ENCODE data around the gene KYNU. TPM values are rescaled to one million over a fixed set of nuclear protein-coding genes. Genes with fewer than 3 reads are reported as not detected.

KYNU gene
- total RNA-seq, 1 experiment from 2014 or later, result 55.7 TPM

DNA sequence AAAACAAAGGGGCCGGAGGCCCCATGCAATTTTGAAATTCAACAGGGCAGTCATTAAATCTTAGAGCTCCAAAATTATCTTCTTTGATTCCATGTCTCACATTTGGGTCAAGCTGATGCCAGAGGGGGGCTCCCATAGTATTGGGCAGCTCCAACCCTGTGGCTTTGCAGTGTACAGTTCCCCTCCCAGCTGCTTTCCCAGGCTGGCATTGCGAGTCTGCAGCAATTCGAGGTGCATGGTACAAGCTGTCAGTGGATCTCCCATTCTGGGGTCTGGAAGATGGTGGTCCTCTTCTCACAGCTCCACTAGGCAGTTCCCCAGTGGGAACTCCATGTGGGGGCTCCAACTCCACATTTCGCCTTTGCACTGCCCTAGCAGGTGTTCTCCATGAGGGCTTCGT is 179.1 kb downstream of the KYNU start:
- DNase-seq, result no peak
- TF ChIP-seq, protein P1, sequence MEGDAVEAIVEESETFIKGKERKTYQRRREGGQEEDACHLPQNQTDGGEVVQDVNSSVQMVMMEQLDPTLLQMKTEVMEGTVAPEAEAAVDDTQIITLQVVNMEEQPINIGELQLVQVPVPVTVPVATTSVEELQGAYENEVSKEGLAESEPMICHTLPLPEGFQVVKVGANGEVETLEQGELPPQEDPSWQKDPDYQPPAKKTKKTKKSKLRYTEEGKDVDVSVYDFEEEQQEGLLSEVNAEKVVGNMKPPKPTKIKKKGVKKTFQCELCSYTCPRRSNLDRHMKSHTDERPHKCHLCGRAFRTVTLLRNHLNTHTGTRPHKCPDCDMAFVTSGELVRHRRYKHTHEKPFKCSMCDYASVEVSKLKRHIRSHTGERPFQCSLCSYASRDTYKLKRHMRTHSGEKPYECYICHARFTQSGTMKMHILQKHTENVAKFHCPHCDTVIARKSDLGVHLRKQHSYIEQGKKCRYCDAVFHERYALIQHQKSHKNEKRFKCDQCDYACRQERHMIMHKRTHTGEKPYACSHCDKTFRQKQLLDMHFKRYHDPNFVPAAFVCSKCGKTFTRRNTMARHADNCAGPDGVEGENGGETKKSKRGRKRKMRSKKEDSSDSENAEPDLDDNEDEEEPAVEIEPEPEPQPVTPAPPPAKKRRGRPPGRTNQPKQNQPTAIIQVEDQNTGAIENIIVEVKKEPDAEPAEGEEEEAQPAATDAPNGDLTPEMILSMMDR (conservative IDR thresholded peaks at IDR 0.05), result no peak
- TF ChIP-seq EZH2 (IDR thresholded peaks at IDR 0.05; ENCODE audit: low read depth), result no peak
- H3K27me3 ChIP-seq (ENCODE audit: insufficient read depth, low read depth), result no peaks in the 10 kb centered on the region
- no peaks in the 10 kb centered on the region for H3K9me2 ChIP-seq (ENCODE audit: insufficient read depth)
- no peaks in the 10 kb centered on the region for H3F3A ChIP-seq (ENCODE audit: insufficient read depth, low read depth)
- H3K36me3 ChIP-seq (ENCODE audit: low read depth), result no peaks in the 10 kb centered on the region
- BruUV-seq (replicated peaks), result no TSS peak
- H4K20me1 ChIP-seq (ENCODE audit: insufficient read depth), result no peaks in the 10 kb centered on the region
- H3K79me2 ChIP-seq (ENCODE audit: low read depth), result no peaks in the 10 kb centered on the region
- ChIA-PET CTCF (no interaction called here), POLR2A (ENCODE audit: unreplicated experiment) (no interaction called here)
- H2AFZ ChIP-seq, result no peak overlapping the region
- intact Hi-C loops (cut with micrococcal nuclease; ENCODE audit: unreplicated experiment), result no loop called here
- H3K27ac ChIP-seq, result no peak overlapping the region
- H3K4me1 ChIP-seq (replicated peaks; ENCODE audit: insufficient read depth), result no peaks in the 10 kb centered on the region
- 0 out of 2 replicates have a peak, but pooled peaks cover 6% of the 10 kb centered on the region for H3K9me3 ChIP-seq (ENCODE audit: insufficient read depth, low read depth)
- no peak overlapping the region for H3K4me2 ChIP-seq
- H3K4me3 ChIP-seq, result no peak overlapping the region

DNA sequence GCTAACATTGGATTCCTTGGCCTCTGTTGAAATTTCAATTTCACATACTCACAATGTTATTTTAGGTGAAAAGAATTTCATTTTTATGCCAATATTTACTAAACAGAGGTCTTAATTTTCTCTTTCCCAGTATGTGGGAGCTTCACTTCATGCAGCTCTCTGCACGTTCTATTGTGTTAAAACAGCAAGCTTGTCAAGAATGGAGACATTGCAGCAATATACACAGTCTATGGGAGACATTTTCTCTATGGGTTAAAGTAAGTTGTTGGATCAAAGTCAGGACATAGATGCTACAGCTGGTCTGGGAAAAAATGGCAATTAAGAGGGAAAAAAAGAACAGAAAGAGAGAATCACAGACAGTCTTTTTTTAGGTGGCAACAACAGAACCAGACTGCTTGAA is 181.4 kb downstream of the KYNU start:
- Histone ChIP-seq H3F3A (ENCODE audit: insufficient read depth, low read depth) (no peaks in the 10 kb centered on the region), H4K20me1 (ENCODE audit: insufficient read depth) (no peaks in the 10 kb centered on the region), H3K36me3 (ENCODE audit: low read depth) (no peaks in the 10 kb centered on the region), H3K27ac (no peak overlapping the region), H3K27me3 (ENCODE audit: insufficient read depth, low read depth) (no peaks in the 10 kb centered on the region), H3K9me2 (ENCODE audit: insufficient read depth) (no peaks in the 10 kb centered on the region), H2AFZ (no peak overlapping the region), H3K4me1 (replicated peaks; ENCODE audit: insufficient read depth) (no peaks in the 10 kb centered on the region), H3K4me3 (no peak overlapping the region), H3K9me3 (ENCODE audit: insufficient read depth, low read depth) (0 out of 2 replicates have a peak, but pooled peaks cover 6% of the 10 kb centered on the region), H3K4me2 (no peak overlapping the region), H3K79me2 (ENCODE audit: low read depth) (no peaks in the 10 kb centered on the region)
- no TSS peak for BruUV-seq (replicated peaks)
- no peak for DNase-seq
- CTCF ChIA-PET, result no interaction called here
- POLR2A ChIA-PET (ENCODE audit: unreplicated experiment), result no interaction called here
- TF ChIP-seq EZH2 (IDR thresholded peaks at IDR 0.05; ENCODE audit: low read depth), result no peak
- TF ChIP-seq, protein P1 (conservative IDR thresholded peaks at IDR 0.05), result no peak
- intact Hi-C loops (cut with micrococcal nuclease; ENCODE audit: unreplicated experiment), result no loop called here

DNA sequence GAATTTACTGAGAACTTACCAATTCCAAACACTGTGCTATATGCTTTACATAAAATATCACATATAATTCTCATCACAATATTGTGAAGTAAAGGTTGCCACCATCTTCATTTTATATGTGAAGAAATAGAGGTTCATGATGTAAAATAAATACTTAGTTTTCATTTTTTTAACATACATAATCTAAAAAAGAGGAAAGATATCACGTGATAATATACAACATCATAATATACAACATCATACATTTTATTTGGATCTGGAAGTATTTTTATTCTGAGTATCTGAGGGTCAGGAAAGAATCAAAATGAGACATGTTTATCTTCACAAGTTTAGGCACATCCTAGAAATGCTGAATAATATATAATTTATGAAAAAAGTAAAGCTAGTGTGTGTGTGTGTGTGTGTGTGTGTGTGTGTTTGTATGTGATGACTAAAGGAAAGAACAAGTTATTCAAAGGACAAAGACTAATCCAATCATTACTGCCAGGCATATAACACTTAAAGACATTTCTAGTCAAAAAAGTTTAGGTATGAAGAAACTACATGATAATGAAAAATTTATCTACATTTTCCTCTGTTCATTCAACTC is 186.2 kb downstream of the KYNU start:
- no TSS peak for BruUV-seq (replicated peaks)
- no peak for DNase-seq
- no peak overlapping the region for H3K27ac ChIP-seq
- H4K20me1 ChIP-seq (ENCODE audit: insufficient read depth), result no peaks in the 10 kb centered on the region
- intact Hi-C loops (cut with micrococcal nuclease; ENCODE audit: unreplicated experiment), result no loop called here
- H3K9me3 ChIP-seq (ENCODE audit: insufficient read depth, low read depth), result no peaks in the 10 kb centered on the region
- TF ChIP-seq, protein P1 (conservative IDR thresholded peaks at IDR 0.05), result no peak
- no peak for TF ChIP-seq EZH2 (IDR thresholded peaks at IDR 0.05; ENCODE audit: low read depth)
- H2AFZ ChIP-seq, result no peak overlapping the region
- no peak overlapping the region for H3K4me3 ChIP-seq
- no peaks in the 10 kb centered on the region for H3K79me2 ChIP-seq (ENCODE audit: low read depth)
- H3K27me3 ChIP-seq (ENCODE audit: insufficient read depth, low read depth), result no peaks in the 10 kb centered on the region
- no peaks in the 10 kb centered on the region for H3K36me3 ChIP-seq (ENCODE audit: low read depth)
- H3K4me2 ChIP-seq, result no peak overlapping the region
- no peaks in the 10 kb centered on the region for H3F3A ChIP-seq (ENCODE audit: insufficient read depth, low read depth)
- ChIA-PET CTCF (no interaction called here), POLR2A (ENCODE audit: unreplicated experiment) (no interaction called here)
- no peaks in the 10 kb centered on the region for H3K9me2 ChIP-seq (ENCODE audit: insufficient read depth)
- no peaks in the 10 kb centered on the region for H3K4me1 ChIP-seq (replicated peaks; ENCODE audit: insufficient read depth)

All from PC-9 (cell line).